Activated CD4-positive, alpha-beta T cell treated with anti-CD3 and anti-CD28 coated beads, Interleukin-2, amount 50 U/mL, for 16 hours (primary cell): Measurements from ENCODE around the gene ASTN2.

Experiments used
- DNase-seq: peaks from one replicate; pipeline ENCODE4 v3.0.0-alpha.2; 2020

Gene ASTN2

GRCh38 chr9:116423149-116423548 lies 991.7 kb downstream of the ASTN2 start:
- no peak for DNase-seq

- DNase-seq, result no peak
Observed at GRCh38 chr9:116422119-116422979, 992.5 kb downstream of the ASTN2 start.

GRCh38 chr9:116420993-116421538 lies 993.8 kb downstream of the ASTN2 start:
- no peak for DNase-seq

GRCh38 chr9:116419181-116419580 lies 995.7 kb downstream of the ASTN2 start:
- no peak for DNase-seq

GRCh38 chr9:116417464-116417863 lies 997.4 kb downstream of the ASTN2 start:
- DNase-seq, result no peak

- DNase-seq, result no peak
Observed at GRCh38 chr9:116416421-116416820, 998.4 kb downstream of the ASTN2 start.

- no peak for DNase-seq
Observed at GRCh38 chr9:116414374-116414773, 1000.5 kb downstream of the ASTN2 start.

- no peak for DNase-seq
Observed at GRCh38 chr9:116411506-116411905, 1003.4 kb downstream of the ASTN2 start.

- DNase-seq, result no peak
Observed at GRCh38 chr9:116409638-116410037, 1005.2 kb downstream of the ASTN2 start.

- no peak for DNase-seq
Observed at GRCh38 chr9:116409129-116409528, 1005.7 kb downstream of the ASTN2 start.

GRCh38 chr9:116406469-116406868 lies 1008.4 kb downstream of the ASTN2 start:
- no peak for DNase-seq

- DNase-seq, result no peak
Observed at GRCh38 chr9:116405321-116405720, 1009.5 kb downstream of the ASTN2 start.

GRCh38 chr9:116404228-116404627 lies 1010.6 kb downstream of the ASTN2 start:
- no peak for DNase-seq

- no peak for DNase-seq
Observed at GRCh38 chr9:116403171-116403570, 1011.7 kb downstream of the ASTN2 start.

- DNase-seq, result no peak
Observed at GRCh38 chr9:116395699-116396037, 1019.2 kb downstream of the ASTN2 start.

GRCh38 chr9:116394894-116395698 lies 1019.8 kb downstream of the ASTN2 start:
- no peak for DNase-seq

GRCh38 chr9:116394070-116394469 lies 1020.8 kb downstream of the ASTN2 start:
- DNase-seq, result no peak

GRCh38 chr9:116393198-116393597 lies 1021.7 kb downstream of the ASTN2 start:
- no peak for DNase-seq

- no peak for DNase-seq
Observed at GRCh38 chr9:116391306-116391900, 1023.5 kb downstream of the ASTN2 start.

GRCh38 chr9:116390303-116391228 lies 1024.3 kb downstream of the ASTN2 start:
- DNase-seq, result no peak

- DNase-seq, result no peak
Observed at GRCh38 chr9:116389541-116390302, 1025.1 kb downstream of the ASTN2 start.
